Loucy (cell line): ENCODE data around the gene SYT1.

Experiments
- H2AFZ ChIP-seq: fragments of 200-600 bp; sonication (generic); 2 replicates; pipeline ENCODE4 v1.6.0; 2016; ENCODE audit warnings: antibody characterized with exemption, mild to moderate bottlenecking, low read length, moderate library complexity
- H3F3A ChIP-seq: fragments of 200-600 bp; 2 replicates; pipeline ENCODE4 v1.6.0; 2016; ENCODE audit warnings: antibody characterized with exemption, low read depth, mild to moderate bottlenecking
- H3K27me3 ChIP-seq: fragments of 200-600 bp; sonication (generic); 2 replicates; pipeline ENCODE4 v1.6.1; 2014; ENCODE audit warnings: low read length, mild to moderate bottlenecking; ENCODE audit not compliant: insufficient read depth, poor library complexity, severe bottlenecking
- H3K36me3 ChIP-seq: fragments of 200-600 bp; sonication (generic); 2 replicates; pipeline ENCODE4 v1.6.1; 2016; ENCODE audit warnings: low read length; ENCODE audit not compliant: insufficient read depth
- H3K4me1 ChIP-seq: fragments of 200-600 bp; sonication (generic); 2 replicates; pipeline ENCODE4 v1.5.1; 2014; ENCODE audit warnings: low read length, mild to moderate bottlenecking; ENCODE audit not compliant: insufficient read depth, poor library complexity, severe bottlenecking
- H3K4me2 ChIP-seq: fragments of 200-600 bp; sonication (generic); 2 replicates; pipeline ENCODE4 v1.6.0; 2014; ENCODE audit warnings: antibody characterized with exemption, low read length, low read depth, mild to moderate bottlenecking; ENCODE audit not compliant: poor library complexity, severe bottlenecking
- H3K4me3 ChIP-seq: fragments of 200-600 bp; sonication (generic); 2 replicates; pipeline ENCODE4 v1.5.1; 2014; ENCODE audit warnings: low read length, mild to moderate bottlenecking, mixed read lengths; ENCODE audit not compliant: poor library complexity, severe bottlenecking
- H3K79me2 ChIP-seq: fragments of 200-600 bp; sonication (generic); 2 replicates; pipeline ENCODE4 v1.6.1; 2014; ENCODE audit warnings: low read length; ENCODE audit not compliant: insufficient read depth
- H3K9ac ChIP-seq: fragments of 200-600 bp; sonication (generic); 2 replicates; pipeline ENCODE4 v1.6.0; 2014; ENCODE audit warnings: mild to moderate bottlenecking, low read depth, low read length, moderate library complexity; ENCODE audit not compliant: poor library complexity, severe bottlenecking
- H3K9me2 ChIP-seq: fragments of 200-600 bp; sonication (generic); replicated peaks from 2 replicates; pipeline ENCODE4 v1.6.1; 2016; ENCODE audit warnings: low read depth, low read length, mixed read lengths
- H3K9me3 ChIP-seq: fragments of 200-600 bp; sonication (generic); 2 replicates; pipeline ENCODE4 v1.6.1; 2014; ENCODE audit warnings: mild to moderate bottlenecking, antibody characterized with exemption, low read length, low read depth; ENCODE audit not compliant: insufficient read depth
- H4K20me1 ChIP-seq: fragments of 200-600 bp; sonication (generic); 2 replicates; pipeline ENCODE4 v1.6.0; 2014; ENCODE audit warnings: antibody characterized with exemption, low read length, mild to moderate bottlenecking; ENCODE audit not compliant: insufficient read depth, poor library complexity, severe bottlenecking
- CTCF ChIP-seq: fragments of 200-600 bp; sonication (generic); conservative IDR thresholded peaks from 2 replicates; pipeline ENCODE4 v1.5.1; 2014; ENCODE audit warnings: mild to moderate bottlenecking, antibody characterized with exemption, low read length
- EZH2phosphoT487 ChIP-seq: fragments of 200-600 bp; IDR thresholded peaks from 2 replicates; pipeline ENCODE4 v1.6.1; 2018; ENCODE audit warnings: antibody characterized with exemption, mild to moderate bottlenecking, moderate library complexity, borderline replicate concordance

SYT1 gene

DNA sequence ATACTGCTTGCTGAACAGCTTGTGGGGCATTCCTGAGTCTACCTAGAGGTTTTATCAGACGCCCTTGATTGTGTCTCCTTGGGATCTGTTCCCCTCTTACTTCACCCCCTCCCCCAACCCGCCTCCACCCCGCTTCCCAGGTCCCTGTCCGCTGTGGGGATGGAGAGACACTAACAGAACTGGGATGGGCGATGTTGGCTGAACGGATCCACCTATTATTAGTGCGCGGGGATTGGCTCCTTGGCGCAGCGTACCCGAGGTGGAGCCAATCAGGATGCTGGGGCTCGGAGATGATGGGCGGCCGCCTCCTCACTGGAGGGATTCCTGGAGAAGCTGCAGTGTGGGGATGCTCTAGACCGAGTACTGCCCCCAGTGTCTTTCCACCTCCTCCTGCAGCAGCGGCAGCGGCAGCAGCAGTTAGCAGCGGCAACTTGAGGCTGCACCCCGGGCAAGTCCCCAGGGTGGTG, at the start of gene SYT1:
Gene SYT1 (plus strand): TSS at position 372 of the 467 bp plus-strand sequence.
- Histone ChIP-seq H2AFZ (no peak within 1 kb of the TSS), H3K4me2 (no peak within 1 kb of the TSS), H3K9me3 (no peaks in the 10 kb centered on the region), H3K36me3 (no peaks in the 10 kb centered on the region), H3K4me1 (no peaks in the 10 kb centered on the region), H3F3A (no peaks in the 10 kb centered on the region), H3K79me2 (no peaks in the 10 kb centered on the region), H3K4me3 (no peak within 1 kb of the TSS), H3K9me2 (no peaks in the 10 kb centered on the region), H3K27me3 (no peaks in the 10 kb centered on the region), H3K9ac (no peak within 1 kb of the TSS), H4K20me1 (no peaks in the 10 kb centered on the region)
- TF ChIP-seq CTCF: no peak
- no peak for TF ChIP-seq EZH2phosphoT487

GRCh38 chr12:78818487-78818886, 46.1 kb upstream of the SYT1 start:
- Histone ChIP-seq H3K79me2 (no peaks in the 10 kb centered on the region), H3K36me3 (no peaks in the 10 kb centered on the region), H3K9me2 (no peaks in the 10 kb centered on the region), H3F3A (no peaks in the 10 kb centered on the region), H3K4me1 (no peaks in the 10 kb centered on the region), H3K27me3 (no peaks in the 10 kb centered on the region), H3K4me3 (no peak overlapping the region), H4K20me1 (no peaks in the 10 kb centered on the region), H2AFZ (no peak overlapping the region), H3K4me2 (no peak overlapping the region), H3K9ac (no peak overlapping the region), H3K9me3 (no peaks in the 10 kb centered on the region)
- no peak for TF ChIP-seq CTCF
- TF ChIP-seq EZH2phosphoT487: no peak

GRCh38 chr12:78820946-78821345, 43.6 kb upstream of the SYT1 start:
- H3F3A ChIP-seq: no peaks in the 10 kb centered on the region
- H3K9me2 ChIP-seq: no peaks in the 10 kb centered on the region
- no peaks in the 10 kb centered on the region for H3K9me3 ChIP-seq
- H3K27me3 ChIP-seq: no peaks in the 10 kb centered on the region
- H3K4me1 ChIP-seq: no peaks in the 10 kb centered on the region
- H4K20me1 ChIP-seq: no peaks in the 10 kb centered on the region
- no peak overlapping the region for H3K4me2 ChIP-seq
- no peak overlapping the region for H3K4me3 ChIP-seq
- H3K36me3 ChIP-seq: no peaks in the 10 kb centered on the region
- no peak for TF ChIP-seq EZH2phosphoT487
- TF ChIP-seq CTCF: no peak
- H3K9ac ChIP-seq: no peak overlapping the region
- H2AFZ ChIP-seq: no peak overlapping the region
- no peaks in the 10 kb centered on the region for H3K79me2 ChIP-seq
